HG02973 (cell line): ENCODE data around the gene ANKRD12.

Experiments
- ATAC-seq: cut with Tn5 transposase; IDR thresholded peaks from one replicate; pipeline ENCODE4 v1.9.1; 2021; ENCODE audit warnings: moderate library complexity; ENCODE audit not compliant: unreplicated experiment

The ANKRD12 gene

DNA sequence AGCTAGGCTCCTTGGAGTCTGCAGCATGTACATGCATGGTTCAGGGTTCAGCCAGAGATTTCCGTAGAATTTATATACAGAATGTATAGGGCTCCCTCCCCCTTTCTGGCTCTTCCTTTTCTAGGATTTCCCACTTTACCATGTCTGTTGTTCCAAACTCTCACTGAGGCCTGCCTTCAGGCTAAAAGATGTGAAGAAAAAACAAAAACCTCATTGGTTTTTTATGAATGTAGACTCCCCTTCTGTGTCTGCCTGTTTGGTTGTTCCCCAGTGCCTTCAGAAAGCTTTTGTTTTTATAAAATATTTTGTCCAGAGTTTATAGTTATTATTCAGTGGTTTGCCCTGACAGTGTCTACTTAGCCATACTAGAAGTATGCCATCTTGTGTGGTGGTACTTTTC is 30.5 kb upstream of the ANKRD12 start:
- no peak for ATAC-seq

DNA sequence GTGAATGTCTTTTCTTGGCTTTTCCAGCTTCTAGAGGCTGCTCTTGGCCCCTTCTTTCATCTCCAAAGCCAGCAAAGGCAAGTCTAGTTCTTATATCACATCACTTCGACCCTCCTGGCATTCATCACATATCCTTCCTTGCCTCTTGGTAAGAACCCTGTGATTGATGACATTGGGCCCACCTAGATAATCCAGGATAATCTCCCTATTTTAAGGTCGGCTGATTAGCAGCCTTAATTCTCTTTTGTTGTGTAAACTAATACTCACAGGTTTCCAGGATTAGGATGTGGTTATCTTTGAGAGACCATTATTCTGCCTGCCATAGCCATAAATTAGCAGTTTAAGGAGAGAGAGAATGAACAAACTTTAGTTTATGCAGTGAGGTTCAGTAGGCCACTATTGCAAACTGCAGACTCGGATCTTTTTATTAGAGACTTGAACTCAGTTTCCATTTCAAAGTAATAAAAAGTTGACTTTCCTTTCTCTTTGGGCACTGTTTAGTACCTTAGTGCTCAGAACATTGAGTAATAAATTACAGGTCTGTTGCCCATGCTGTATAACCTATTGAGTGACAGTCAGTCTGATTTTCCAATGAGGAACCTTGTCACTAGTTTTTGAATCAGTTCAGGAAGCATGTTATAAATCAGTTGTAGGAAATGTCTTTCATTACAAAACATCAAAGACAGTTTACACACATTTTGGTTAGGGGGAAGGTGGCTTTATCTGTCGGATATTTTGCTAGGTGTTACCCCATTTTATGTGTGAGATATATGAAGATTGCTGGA is 29.6 kb upstream of the ANKRD12 start:
- ATAC-seq = no peak

DNA sequence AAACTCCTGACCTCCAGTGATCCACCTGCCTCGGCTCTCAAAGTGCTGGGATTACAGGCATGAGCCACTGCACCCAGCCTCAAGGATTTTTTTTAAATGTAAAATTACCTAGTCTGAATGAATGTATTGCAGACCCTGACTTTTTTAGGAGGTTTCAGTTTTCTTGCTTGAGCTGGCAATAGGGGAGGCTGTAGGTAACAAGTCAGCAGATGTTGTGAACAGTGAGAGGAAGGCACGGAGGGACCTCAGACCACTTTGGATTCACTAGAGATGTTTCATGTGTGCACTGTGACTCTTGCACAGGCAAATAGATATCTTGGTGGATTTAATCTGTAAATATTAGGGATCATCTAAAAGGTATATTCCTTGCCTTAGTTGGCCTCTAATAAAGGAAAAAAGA is 27.7 kb upstream of the ANKRD12 start:
- ATAC-seq = no peak

DNA sequence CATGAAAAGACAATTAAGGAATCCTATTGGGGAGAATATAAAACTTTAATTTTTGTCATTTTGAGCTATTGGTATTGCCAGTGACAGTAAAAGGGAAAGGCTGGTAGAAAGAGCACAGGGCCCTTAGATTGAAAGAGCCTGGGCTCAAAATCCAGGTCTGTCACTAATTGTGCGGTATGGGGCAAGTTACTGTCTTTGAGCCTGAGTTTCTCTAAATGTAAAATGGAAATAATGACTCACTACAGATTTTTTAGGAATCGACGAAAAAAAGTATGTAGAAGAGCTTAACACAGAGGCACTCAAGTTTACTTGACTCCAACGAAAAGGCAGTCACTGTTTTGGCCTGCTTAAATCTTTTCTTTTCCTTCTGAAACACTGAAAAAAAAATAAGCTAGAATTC is 27.1 kb upstream of the ANKRD12 start:
- ATAC-seq = no peak

DNA sequence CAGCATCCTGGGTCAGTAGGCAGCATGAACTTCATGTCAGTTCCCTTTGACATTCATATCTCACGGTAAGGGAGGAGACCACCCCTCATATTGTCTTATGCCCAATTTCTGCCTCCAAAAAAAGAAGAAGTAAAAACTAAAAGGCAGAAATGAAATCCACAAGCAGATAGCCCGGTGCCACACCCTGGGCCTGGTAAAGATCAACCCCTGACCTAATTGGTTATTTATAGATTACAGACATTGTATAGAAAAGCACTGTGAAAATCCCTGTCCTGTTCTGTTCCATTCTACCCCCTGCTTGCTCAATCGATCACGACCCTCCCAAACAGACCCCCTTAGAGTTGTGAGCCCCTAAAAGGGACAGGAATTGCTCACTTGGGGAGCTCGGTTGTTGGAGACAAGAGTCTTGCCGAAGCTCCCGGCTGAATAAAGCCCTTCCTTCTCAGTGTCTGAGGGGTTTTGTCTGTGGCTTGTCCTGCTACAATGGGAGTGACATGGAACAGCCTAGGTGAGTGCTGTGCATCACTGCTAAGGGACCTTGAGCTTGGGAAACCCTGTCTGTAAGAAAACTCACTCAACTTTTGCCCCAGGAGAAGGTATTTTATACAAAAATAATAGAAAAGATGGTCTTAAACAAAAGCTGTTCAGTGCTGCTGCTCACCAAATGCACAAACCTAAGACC is 23.0 kb upstream of the ANKRD12 start:
- ATAC-seq = no peak

DNA sequence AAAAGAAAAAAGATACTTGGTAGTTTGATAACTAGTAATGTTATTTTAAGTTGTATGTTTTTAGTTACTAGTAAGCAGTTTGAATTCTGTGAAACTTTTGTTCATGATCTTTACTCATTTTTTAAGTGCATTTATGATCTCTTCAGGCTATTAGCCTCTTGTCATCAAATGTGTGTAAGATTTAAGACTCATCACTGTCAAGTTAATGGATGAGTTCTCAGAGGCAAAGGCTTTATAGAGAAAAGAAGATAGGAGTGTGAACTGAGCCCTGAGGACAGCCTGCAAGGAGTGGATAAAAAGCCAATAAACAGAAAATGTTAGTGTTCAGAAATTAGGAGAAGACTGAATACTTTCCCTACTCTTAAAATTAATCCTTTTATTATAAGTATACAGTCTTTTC is 20.6 kb upstream of the ANKRD12 start:
- no peak for ATAC-seq

DNA sequence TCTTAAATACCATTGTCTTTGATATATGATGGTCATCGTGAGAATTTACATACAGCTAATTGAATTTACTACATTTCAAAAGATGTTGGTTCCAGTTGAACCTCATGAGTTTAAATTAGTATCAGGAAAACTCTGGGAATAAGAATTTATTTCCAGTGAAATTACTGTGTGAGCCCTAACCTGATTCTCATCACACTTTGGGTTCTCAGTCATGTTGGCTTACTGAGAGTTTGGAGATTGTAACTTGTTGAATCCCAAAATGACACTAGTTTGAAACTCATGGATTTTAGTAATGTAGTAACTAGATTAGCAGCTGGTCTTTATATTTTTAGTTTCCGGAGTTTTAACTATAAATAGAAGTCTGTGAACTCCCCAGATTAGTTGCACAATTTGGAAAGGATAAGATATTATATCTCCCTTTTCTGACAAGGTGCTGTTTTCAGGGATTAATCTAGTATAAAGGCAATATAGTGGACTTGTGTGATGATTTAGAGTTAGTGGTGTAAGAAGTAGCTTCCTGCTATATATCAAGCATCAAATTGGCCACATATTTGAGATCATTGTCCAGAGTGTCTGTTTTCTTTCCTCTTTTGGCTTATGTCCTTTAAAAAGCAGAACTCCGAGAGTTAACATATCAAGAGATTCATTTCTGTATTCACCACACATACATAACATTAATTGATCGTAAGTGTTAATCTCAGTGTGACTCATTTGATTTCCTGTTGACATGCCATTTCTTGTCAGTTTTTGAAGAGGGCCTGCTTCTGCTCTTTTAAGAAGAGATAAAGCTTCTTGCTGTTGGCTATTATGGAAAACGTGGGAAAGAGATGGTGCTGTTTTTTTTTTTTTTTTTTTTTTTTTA is 18.4 kb upstream of the ANKRD12 start:
- ATAC-seq = no peak

DNA sequence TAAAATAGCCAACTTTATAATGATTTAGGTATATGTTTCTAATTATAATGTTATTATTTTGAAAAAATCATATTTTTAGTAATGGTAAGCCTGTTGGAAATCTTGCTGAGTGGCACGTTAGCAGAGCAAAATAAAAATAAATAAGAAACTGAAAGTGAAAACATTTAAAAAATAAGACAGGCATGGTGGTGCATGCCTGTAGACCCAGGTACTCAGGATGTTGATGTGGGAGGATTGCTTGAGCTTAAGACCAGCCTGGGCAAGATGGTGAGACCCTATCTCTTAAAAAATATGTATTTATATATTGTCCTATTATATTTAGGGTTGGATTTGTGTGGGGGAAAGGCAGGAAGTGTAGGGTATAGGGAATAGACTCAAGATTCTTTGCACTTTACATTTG is 15.8 kb upstream of the ANKRD12 start:
- no peak for ATAC-seq

DNA sequence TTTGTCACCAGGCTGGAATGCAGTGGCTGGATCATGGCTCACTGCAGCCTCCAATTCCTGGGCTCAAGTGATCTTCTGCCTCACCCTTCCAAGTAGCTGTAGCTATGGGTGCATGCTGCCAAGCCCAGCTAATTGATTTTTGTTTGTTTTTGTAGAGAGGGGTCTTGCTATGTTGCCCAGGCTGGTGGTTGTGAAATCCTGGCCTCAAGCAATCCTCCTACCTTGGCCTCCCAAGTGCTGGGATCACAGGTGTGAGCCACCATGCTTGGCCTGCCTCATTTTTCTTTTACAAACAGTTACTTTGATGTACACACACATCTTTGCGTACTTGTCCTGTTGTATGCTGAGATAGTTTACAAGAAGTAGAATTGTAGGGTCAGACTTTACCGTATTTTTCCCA is 13.1 kb upstream of the ANKRD12 start:
- no peak for ATAC-seq

DNA sequence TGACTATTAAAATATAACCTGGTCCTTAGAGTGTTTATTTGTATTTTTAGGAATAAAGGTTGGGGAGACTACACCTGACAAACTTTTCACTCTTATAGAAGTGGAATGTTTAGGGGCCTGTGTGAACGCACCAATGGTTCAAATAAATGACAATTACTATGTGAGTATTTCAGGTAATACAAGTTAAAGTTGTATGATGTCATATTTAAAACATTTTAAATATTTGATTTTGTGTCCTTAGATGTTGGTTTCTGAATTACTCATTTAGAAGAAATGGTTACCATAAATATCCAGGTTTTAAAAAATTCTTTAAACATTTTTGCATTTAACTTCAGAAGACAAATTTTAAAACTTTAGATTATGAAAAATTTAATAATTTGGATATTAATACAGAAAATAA is 11.8 kb upstream of the ANKRD12 start:
- no peak for ATAC-seq

DNA sequence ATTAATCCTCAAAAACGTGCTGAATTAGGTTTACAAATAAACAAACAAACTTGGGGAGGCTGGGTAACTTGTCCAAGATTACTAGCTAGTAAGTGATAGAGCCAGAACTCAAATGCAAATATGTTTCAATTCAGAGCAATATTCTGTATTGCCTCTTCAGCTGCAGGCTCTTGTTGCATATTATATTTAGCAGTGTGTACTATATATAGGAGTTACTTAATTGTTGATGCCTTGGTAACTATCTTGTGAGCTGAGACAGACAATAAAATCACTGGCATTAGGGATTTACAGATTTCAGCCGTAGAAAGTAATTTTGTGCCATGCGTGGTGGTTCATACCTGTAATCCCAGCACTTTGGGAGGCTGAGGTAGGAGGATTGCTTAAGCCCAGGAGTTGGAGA is 10.2 kb upstream of the ANKRD12 start:
- ATAC-seq = no peak

DNA sequence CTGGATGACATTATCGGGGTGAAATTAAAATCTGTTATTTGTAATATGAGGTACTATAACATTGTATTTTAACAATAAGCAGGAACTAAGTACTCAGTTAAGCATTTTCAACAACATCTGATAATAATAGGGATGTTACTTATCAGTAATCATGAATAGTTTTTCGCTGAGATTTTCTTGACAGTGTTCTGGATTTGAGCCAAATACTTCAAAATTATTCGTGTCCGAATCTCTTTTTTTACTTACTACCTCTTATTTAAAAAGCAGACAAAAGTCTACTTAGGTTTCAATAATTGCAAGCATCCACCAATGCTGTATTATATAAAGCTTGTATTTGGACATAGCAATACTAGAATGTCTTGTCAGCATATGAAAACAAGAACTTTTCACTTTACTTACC is 6.4 kb upstream of the ANKRD12 start:
- ATAC-seq = no peak

DNA sequence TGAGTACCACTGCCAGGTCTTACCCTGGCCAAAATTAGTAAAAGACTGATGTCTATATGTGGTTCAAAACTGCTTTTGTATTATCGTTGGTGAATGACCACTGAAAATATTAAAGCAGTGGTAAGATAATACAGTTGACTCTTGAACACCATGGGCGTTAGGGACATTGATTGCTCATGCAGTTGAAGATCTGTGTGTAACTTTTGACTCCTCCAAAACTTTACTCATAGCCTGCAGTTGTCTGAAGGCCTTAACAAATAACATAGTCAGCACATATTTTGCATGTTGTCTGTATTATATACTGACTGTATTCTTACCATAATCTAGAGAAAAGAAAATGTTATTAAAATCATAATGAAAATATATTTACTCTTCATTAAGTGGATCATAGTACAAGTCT is 5.8 kb upstream of the ANKRD12 start:
- no peak for ATAC-seq

DNA sequence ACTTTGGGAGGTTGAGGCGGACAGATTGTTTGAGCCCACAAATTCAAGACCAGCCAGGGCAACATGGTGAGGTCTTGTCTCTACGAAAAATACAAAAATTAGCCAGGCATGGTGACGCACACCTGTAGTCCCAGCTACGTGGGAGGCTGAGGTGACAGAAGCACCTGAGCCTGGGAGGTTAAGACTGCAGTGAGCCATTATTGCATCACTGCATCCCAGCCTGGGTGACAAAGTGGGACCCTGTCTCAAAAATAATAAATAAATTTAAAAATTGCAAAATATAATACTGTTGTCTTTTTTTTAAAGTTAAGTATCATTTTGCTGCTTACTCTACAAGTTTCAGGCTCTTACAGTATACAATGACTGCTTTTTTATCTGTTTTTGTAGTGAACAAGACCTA is 4.0 kb upstream of the ANKRD12 start:
- no peak for ATAC-seq

DNA sequence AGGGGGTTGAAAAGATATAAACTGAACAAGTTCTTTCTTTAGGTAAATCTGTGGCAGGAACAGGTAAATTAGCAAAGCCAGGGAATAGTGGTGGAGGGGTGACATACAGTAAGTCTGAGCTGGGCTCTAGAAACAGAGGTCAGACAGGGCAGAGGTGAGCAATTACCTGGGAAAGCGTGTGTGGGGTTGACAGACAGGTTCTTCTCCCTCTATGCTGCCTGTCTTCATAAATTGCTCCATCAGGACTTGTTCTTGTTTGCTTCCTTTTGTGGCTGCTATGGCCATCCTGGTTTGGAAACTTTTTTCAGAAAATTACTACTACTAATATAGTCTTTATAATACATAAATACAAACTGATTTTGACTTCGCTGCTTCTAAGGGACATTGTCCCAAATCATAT is 3.4 kb upstream of the ANKRD12 start:
- no peak for ATAC-seq

DNA sequence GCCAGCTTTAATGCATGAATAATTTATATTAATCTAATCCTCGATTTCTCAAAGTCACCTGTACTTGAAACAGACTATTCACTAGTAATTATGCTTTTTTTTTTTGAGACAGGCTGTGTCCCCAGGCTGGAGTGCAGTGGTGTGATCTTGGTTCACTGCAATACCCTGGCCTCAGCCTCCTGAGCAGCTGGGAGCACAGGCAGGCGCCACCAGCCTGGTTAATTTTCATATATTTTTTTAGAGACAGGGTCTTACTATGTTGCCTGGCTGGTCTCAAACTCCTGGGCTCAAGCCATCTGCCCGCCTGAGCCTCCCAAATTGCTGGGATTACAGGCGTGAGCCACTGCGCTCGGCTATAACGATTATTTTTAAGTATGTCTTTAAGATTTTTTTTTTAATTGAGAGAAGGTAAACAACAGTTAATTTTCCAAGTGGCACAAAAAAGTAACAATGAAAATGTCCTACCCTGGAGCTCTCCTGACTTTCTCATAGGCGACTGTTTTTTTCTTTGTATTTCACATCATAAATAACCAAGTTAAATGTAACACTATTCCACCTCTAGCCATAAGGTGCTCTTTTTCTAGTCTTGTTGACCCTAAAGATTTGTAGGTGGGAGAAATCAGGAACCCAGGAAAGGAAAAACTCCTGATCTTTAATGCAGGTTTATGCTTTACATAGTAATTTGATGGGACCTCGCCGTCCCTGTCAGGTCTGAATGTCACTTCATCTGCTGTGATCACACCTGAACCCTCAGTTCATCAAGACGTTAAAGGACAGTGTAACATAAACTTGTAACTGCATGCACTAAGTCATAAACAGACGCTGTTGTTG is 1.3 kb upstream of the ANKRD12 start:
- no peak for ATAC-seq

DNA sequence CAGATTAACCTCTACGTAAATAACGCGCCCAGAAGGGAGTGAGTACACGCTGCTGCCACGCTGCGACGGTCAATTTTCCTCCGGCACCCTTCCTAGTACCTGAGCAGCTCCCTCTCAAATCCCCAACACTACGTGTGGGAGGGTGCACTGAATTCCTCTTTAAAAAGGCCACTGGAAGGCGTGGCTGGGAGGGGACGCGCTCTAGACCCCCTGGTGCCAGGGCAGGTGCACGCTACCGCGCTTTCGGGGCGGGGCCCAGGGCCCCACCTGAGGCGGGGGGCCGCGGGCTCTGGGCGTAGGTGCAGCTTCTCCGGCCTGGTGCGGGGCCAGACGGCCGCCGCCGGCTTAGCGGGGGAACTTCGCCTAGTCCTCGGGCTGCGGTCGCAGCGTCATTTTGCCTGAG is 668 bp upstream of the ANKRD12 start:
- peak; percentile 14 for ATAC-seq

DNA sequence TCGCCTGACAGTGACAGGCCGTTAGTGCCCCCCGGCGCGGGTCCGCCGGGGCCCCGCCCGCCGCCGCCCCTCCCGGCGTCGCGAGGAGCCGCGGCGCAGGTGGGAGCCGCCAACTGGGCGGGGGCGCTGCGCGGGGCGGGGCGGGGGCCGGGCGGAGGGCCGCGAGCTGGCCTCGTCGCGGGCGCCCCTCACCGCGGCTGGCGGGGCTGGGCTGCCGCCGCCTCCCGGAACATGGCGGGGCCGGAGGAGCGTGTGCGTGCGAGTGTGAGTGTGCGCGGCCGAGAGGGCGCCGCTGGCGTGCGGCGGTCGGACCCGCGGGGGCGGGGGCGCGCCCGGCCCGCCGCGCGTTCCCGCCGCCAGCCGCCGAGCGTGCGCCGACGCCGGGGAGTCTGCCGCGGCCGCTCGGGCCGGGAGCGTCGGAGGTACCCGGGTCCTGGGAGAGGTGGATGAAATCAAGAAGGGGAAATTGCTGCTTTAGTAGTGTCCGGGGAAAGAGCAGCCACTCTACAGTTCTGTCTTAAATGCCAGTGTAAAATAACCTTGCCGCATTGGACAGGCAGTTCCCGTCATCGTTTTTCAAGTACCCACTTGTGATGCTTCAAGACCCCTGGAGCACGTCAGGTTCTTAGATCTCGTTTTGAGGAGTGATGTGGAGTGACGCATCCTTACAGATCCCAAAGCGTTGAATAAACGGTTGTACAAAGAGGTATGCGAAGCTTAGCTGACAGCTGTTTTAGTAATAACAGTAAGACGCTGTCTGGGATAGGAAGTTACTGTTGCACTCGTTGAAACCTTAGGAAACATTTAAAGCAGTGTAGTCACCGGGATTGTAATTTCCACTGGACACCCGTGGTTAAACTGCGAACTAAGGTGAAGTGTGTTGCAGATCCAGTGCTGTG is 836 bp downstream of the ANKRD12 start:
- peak; percentile 33 for ATAC-seq

DNA sequence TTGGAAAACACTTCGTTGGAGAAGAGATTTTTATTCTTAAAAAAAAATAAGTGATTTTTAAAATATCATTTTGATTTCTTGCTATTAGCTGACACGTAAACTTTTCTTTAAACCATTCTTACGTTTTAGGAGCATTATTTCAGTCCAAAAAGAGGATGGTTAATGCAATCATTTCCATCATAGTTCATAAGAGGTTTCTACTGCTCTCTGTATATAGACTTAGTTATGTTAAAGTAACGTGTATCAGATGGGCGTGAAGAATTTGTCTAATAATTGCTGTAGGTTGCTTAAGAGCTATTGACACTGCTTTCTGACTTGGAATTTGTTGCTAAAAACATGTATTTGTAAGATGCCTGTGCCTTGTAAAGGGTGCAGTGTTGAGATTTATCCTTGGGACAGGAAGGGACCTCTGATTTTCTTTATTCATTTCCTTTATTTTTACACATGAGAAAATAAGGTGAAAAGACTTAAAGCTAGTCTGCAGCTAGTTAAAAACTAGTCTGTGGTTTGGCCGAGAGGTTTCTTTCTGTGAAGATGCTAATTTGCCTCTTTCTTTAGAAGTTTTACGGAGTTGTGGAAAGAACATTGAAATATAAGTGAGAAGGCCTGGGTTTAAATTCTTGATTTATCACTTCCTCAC is 2.9 kb downstream of the ANKRD12 start:
- ATAC-seq = no peak
